ENCODE measurements around the gene FUZ. TPM values are rescaled to one million over a fixed set of nuclear protein-coding genes. Genes with fewer than 3 reads are reported as not detected.

The FUZ gene
- total RNA-seq, 1 experiment from 2014 or later, result 1.1 TPM

DNA sequence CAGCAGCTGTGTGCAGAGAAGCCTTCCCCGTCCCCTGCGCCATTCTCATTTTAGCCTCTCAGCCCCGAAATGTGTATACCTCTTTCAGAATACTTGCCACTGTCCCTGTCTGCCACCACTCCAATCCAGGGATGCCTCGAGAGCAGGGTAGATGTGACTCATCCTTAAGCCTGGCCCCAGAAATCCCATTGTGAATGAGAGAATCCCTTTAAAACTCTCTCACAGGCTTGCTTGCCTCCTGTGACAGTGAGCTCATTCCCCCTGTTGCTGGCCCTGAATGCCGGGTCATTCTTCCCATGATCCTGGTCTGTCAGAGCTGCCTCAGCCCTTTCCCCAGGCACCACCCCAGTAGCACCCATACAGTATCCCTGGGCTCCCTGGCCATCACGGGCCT lies 36.7 kb downstream of the FUZ start:
- H3K27ac ChIP-seq (ENCODE audit: low read depth, low read length), result no peak overlapping the region
- H3K4me1 ChIP-seq (ENCODE audit: control insufficient read depth in 1 of 2, insufficient read depth in 2 of 2, low read length in 2 of 2), result no peaks in the 10 kb centered on the region
- peaks cover 4% of the 10 kb centered on the region; the same call in 1 of the 2 replicates for H3K79me2 ChIP-seq (ENCODE audit: insufficient read depth, low read length)
- no peak overlapping the region for H2AFZ ChIP-seq (ENCODE audit: low read depth, low read length, poor library complexity, severe bottlenecking)
- H4K20me1 ChIP-seq (ENCODE audit: insufficient read depth), result no peaks in the 10 kb centered on the region
- ChIA-PET RAD21 (ENCODE audit: low non-redundant PET in 1 of 2, low total read pairs in 2 of 2, uncharacterized antibody in 2 of 2, unreplicated experiment in 2 of 2) (no interaction called here), POLR2A (no interaction called here), CTCF (no interaction called here)
- BruUV-seq (replicated peaks), result no TSS peak
- H3K4me3 ChIP-seq (replicated peaks in 1 of 2; ENCODE audit: low read depth in 1 of 2, low read length in 2 of 2), result no peak overlapping the region
- H3K36me3 ChIP-seq (ENCODE audit: control insufficient read depth in 1 of 2, insufficient read depth in 2 of 2, low read length in 2 of 2), result no peaks in the 10 kb centered on the region
- H3K9ac ChIP-seq (ENCODE audit: low read length), result no peak overlapping the region
- no peak for DNase-seq (ENCODE audit: low read depth, low spot score)
- intact Hi-C loops (cut with micrococcal nuclease), result no loop called here
- H3K9me2 ChIP-seq (ENCODE audit: insufficient read depth), result no peaks in the 10 kb centered on the region
- TF ChIP-seq TCF7L2 (IDR thresholded peaks at IDR 0.05; ENCODE audit: borderline replicate concordance, extremely low read depth, insufficient read depth, insufficient read length) (no peak), CEBPB (IDR thresholded peaks at IDR 0.05; ENCODE audit: low read depth) (no peak), SRF (IDR thresholded peaks at IDR 0.05; ENCODE audit: low read depth) (no peak), ELF1 (IDR thresholded peaks at IDR 0.05; ENCODE audit: borderline replicate concordance, low read depth) (no peak), EZH2phosphoT487 (IDR thresholded peaks at IDR 0.05; ENCODE audit: borderline replicate concordance) (no peak)
- no peak for ATAC-seq
- no peaks in the 10 kb centered on the region for H3K9me3 ChIP-seq (ENCODE audit: control insufficient read depth in 1 of 2, insufficient read depth in 1 of 2, low read depth in 1 of 2, low read length in 2 of 2)
- no peak overlapping the region for H3K4me2 ChIP-seq (ENCODE audit: low read length)
- no peaks in the 10 kb centered on the region for H3K27me3 ChIP-seq (ENCODE audit: insufficient read depth, low read length)

DNA sequence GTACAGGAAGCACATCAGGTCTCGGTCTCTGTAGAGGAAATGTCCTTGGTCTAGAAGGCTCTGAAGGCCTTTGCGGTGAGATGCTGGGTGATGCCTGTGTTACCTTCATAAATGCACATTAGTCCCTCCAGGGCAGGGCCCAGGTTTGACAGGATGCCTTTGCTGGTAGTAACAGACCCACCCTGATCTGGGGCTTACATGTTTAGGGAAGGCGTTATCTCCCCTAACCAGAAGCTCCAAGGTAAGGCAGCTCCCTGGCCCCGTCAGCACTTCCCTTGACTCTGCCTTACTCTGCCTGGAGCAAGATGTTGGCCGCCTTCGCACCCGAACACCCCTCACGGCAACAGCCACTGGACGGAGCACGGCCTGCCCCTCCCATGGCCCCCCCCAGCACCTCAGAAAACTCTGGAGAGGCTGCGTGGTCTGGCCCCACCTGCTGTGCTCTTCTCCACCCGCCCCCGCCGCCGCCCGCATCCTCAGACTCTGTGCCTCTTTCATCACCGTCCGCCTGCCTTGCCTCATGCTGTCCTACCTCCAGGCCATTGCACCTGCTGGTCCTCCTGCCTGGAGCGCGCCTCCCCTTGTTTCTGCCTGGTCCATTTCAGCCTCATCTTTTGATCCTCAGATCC lies 37.2 kb downstream of the FUZ start:
- H3K36me3 ChIP-seq (ENCODE audit: control insufficient read depth in 1 of 2, insufficient read depth in 2 of 2, low read length in 2 of 2), result no peaks in the 10 kb centered on the region
- intact Hi-C loops (cut with micrococcal nuclease), result no loop called here
- no peak overlapping the region for H3K9ac ChIP-seq (ENCODE audit: low read length)
- H3K27ac ChIP-seq (ENCODE audit: low read depth, low read length), result no peak overlapping the region
- ChIA-PET POLR2A (no interaction called here), RAD21 (ENCODE audit: low non-redundant PET in 1 of 2, low total read pairs in 2 of 2, uncharacterized antibody in 2 of 2, unreplicated experiment in 2 of 2) (no interaction called here), CTCF (no interaction called here)
- no peaks in the 10 kb centered on the region for H3K9me3 ChIP-seq (ENCODE audit: control insufficient read depth in 1 of 2, insufficient read depth in 1 of 2, low read depth in 1 of 2, low read length in 2 of 2)
- no peak for TF ChIP-seq ELF1 (IDR thresholded peaks at IDR 0.05; ENCODE audit: borderline replicate concordance, low read depth)
- no peak for TF ChIP-seq SIN3A (IDR thresholded peaks at IDR 0.05; ENCODE audit: low read depth)
- no peak for TF ChIP-seq ZNF274 (IDR thresholded peaks at IDR 0.05; ENCODE audit: low read depth, low read length)
- no peaks in the 10 kb centered on the region for H3K9me2 ChIP-seq (ENCODE audit: insufficient read depth)
- no peak overlapping the region for H3K4me2 ChIP-seq (ENCODE audit: low read length)
- DNase-seq (ENCODE audit: low read depth, low spot score) (no peak), ATAC-seq (no peak)
- peaks cover 4% of the 10 kb centered on the region; the same call in 1 of the 2 replicates for H3K79me2 ChIP-seq (ENCODE audit: insufficient read depth, low read length)
- no peaks in the 10 kb centered on the region for H4K20me1 ChIP-seq (ENCODE audit: insufficient read depth)
- H3K27me3 ChIP-seq (ENCODE audit: insufficient read depth, low read length), result no peaks in the 10 kb centered on the region
- BruUV-seq (replicated peaks), result no TSS peak
- no peak overlapping the region for H2AFZ ChIP-seq (ENCODE audit: low read depth, low read length, poor library complexity, severe bottlenecking)
- H3K4me1 ChIP-seq (ENCODE audit: control insufficient read depth in 1 of 2, insufficient read depth in 2 of 2, low read length in 2 of 2), result no peaks in the 10 kb centered on the region
- H3K4me3 ChIP-seq (replicated peaks in 1 of 2; ENCODE audit: low read depth in 1 of 2, low read length in 2 of 2), result no peak overlapping the region

Data from HCT116 (cell line).